Measurements from ENCODE around the gene DBET.
"Not testable (repeated sequence)": the region's sequence is repeated elsewhere in the genome, so short reads cannot be mapped to it uniquely, and the experiment has no call there.

Gene DBET

GRCh38 chr4:190064342-190064741, at the start of gene DBET:
Gene DBET (plus strand): TSS chr4:190064502.
- DNase-seq: not testable (repeated sequence)

- peak in 1 of 2 donors; percentile 7 for DNase-seq
These were observed 49.3 kb upstream of the DBET start for GRCh38 chr4:190014771-190015537.

GRCh38 chr4:190015538-190016368, 48.5 kb upstream of the DBET start:
- DNase-seq: no peak

GRCh38 chr4:190016369-190017289, 47.7 kb upstream of the DBET start:
- no peak for DNase-seq

DNA sequence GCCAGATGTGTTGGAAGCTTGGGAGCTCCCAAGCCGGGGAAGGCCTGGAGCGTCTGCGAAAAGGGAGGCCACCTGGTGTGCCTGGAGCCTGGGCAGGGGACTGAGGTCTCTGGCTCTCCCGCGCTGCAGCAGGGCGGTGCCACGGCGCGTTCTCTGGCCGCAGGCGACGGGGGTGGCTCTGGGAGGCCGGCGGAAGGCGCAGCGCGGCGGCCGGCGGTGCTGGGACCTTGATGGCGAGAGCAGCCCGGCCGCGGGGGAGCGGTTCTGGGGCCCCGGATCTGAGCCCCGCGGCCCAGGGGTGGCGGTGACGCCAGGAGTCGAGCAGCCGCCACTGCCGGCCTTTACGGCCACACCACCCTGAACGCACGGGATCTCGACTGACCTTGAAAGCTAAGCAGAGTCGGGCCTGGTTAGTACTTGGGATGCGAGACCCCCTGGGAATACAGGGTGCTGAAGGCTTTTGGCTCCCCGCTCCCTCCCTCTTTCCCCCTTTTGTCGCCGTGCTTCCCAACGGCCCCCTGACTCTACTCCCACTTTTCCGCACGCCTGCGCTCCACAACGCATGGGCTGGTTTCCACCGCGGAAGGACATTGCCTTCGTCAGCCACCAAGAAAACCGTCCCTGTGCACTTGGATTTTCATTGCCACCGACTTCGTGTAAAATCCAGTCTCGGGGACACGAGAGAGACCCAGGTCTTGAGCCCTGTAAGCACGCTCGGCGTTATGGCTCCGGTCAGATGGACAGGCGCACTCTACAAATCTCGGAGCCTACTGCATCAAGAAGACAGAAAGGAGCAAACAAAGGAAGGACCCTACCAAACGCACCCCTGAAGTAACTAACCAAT, 46.7 kb upstream of the DBET start:
- DNase-seq: no peak

- DNase-seq: no peak
These were observed 45.9 kb upstream of the DBET start for GRCh38 chr4:190018201-190018920.

DNA sequence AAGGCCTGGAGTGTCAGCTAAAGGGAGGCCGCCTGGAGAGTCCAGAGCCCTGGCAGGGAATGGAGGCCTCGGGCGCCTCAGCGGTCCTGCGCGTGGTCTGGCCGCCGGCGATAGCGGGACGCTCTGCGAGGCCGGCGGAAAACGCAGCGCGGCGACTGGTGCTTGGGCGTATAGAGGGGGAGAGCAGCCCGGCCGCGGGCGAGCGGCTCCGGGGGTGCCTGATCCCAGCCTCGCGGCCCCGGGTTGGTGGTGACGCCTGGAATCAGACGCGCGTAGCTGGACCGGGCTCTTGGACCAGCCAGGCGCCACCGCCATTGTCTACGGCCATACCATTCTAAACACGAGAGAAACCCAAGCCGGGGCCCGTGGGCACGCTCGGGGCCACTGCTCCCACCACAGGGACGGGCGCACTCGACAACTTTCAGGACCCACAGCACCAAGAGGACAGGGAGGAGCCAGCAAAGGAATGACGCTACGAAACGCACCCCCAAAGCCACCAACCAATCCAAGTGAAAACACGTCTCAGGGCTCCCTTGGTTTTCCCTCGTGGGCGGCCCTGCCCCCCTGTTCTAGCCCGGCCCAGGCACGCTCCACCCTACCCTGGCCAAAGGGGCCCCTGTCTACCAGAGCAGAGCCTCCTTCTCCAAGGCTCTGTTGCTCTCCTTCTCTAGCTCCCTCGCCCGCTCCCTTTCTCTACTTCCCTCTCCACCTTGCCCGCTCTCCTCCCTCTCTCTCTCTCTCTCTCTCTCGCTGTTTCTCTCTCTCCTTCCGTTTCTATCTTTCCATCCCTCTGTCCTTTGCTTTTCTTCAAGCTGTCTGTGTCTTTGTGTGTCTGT, 45.1 kb upstream of the DBET start:
- DNase-seq: no peak

- DNase-seq: not testable (repeated sequence)
These were observed 44.3 kb upstream of the DBET start for GRCh38 chr4:190019859-190020463.

- peak in 1 of 2 donors; percentile 11 for DNase-seq
These were observed 43.2 kb upstream of the DBET start for GRCh38 chr4:190020790-190021717.

DNA sequence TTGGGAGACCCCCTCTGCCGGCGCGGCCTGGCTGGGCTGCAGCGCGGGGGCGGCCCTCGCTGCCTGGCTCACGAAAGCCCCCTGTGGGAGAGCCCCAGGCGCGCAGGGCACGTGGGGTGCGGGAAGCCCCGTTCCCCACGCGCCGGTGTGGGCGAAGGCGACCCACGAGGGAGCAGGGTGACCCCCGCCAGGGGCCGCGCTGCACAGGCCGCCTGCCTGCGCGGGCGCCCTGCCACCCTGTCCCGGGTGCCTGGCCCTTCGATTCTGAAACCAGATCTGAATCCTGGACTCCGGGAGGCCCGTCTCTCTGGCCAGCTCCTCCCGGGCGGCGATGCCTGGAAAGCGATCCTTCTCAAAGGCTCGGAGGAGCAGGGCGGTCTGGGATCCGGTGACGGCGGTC, 42.3 kb upstream of the DBET start:
- DNase-seq: not testable (repeated sequence)

DNA sequence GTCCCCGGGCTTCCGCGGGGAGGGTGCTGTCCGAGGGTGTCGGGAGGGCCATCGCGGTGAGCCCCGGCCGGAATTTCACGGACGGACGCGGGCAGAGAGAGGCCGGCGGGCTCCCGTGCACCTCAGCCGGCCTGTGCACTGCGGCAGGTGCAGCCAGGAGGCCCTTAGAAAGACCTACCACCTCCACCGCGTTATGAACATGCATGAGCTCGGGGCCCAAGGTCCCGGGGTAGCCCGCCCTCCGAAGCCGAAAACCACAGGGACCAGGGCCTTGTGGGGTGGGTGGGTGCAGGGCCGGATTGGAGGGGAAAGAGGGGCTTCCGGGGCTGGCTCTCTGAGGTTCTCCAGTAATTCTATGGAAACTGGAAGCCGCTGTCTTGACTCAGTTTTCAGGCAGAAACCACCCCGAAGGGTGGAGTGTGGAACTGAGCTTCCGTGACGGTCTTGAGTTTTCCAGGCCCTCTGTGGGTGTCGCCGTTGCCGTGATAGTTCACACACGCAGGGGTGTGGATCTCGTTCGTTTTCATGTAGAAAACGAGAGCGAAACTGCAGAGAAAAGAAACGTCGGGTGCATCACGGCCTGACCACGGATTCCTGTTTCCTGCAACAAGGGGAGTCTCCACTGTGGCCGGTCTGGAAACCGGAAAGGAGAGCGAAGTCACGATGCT, 41.6 kb upstream of the DBET start:
- DNase-seq: peak in 1 of 2 donors; percentile 3

- DNase-seq: not testable (repeated sequence)
These were observed 37.1 kb upstream of the DBET start, which contains the start of gene FRG2 for GRCh38 chr4:190027156-190027555. Gene FRG2 (minus strand): TSS chr4:190027256. CDS start chr4:190027204, 52 bp downstream.

DNA sequence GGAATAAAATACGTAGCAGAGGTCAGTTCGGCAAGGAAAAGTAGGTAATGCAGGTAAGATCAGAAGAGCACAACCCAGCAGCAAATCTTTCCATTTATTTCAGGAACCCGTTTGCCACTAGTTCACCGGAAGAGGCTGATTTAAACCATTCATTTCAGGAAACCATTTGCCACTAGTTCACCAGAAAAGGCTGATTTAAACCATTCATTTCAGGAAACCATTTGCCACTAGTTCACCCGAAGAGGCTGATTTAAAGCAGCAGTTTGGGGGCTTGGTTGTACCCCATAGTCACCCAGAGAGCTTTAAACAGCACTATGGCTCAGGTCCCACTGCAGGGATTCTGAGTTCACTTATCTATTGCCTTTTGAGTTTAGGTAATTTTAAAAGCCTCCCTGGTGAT, 33.0 kb upstream of the DBET start:
- not testable (repeated sequence) for DNase-seq

- peak in 1 of 2 donors; percentile 37 for DNase-seq
These were observed 26.5 kb upstream of the DBET start for GRCh38 chr4:190037704-190038388.

DNA sequence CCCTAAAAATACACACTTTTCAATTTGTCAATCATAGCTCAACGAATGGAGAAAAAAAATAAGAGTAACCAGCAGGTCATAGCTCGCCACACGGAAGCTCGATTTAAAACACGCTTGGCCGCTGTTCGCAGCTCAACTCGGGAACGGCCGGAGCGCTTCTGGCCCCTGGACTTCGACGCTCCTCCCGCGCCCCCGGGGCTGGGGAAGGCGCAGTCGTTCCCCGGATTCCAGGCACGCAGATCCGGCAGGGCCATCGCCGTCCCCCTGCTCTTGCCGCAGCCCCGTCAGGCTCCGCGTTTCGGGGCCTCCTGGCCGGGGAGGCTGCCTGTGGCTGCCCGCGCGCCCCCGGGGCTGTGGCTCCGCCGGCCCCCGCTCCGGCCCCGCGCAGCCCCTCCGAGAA, 23.4 kb upstream of the DBET start:
- not testable (repeated sequence) for DNase-seq

- DNase-seq: not testable (repeated sequence)
These were observed 16.7 kb upstream of the DBET start for GRCh38 chr4:190047627-190048026.

Measured in CD4-positive, alpha-beta T cell treated with Interferon alpha-2 for 1 hour (primary cell).